HUES48 (cell line): ENCODE measurements around the gene TNFSF9.
"Not testable (repeated sequence)": the region's sequence is repeated elsewhere in the genome, so short reads cannot be mapped to it uniquely, and the experiment has no call there.

Experiments
- H3K27ac ChIP-seq: one replicate; pipeline ENCODE4 v1.7.0; 2013; ENCODE audit warnings: low read depth, low read length, inconsistent platforms
- H3K27me3 ChIP-seq: 2 replicates; pipeline ENCODE4 v1.6.1; 2013; ENCODE audit warnings: mild to moderate bottlenecking, low read length; ENCODE audit not compliant: control insufficient read depth, insufficient read depth
- H3K36me3 ChIP-seq: 2 replicates; pipeline ENCODE4 v1.6.1; 2013; ENCODE audit warnings: low read length; ENCODE audit not compliant: control insufficient read depth, insufficient read depth
- H3K4me1 ChIP-seq: 2 replicates; pipeline ENCODE4 v1.6.1; 2013; ENCODE audit warnings: mild to moderate bottlenecking, low read length; ENCODE audit not compliant: control insufficient read depth, insufficient read depth
- H3K4me3 ChIP-seq: 2 replicates; pipeline ENCODE4 v1.5.1; 2013; ENCODE audit warnings: mild to moderate bottlenecking, low read depth, low read length
- H3K9ac ChIP-seq: 2 replicates; pipeline ENCODE4 v1.6.1; 2013; ENCODE audit warnings: mild to moderate bottlenecking, low read depth, low read length, moderate library complexity
- H3K9me3 ChIP-seq: 2 replicates; pipeline ENCODE4 v1.6.1; 2013; ENCODE audit warnings: low read length; ENCODE audit not compliant: control insufficient read depth, insufficient read depth

The TNFSF9 gene

GRCh38 chr19:6534451-6535093 is 3.7 kb downstream of the TNFSF9 start:
- H3K4me1 ChIP-seq: peaks cover 12% of the 10 kb centered on the region; the same call in 1 of the 2 replicates
- H3K9ac ChIP-seq: no peak overlapping the region
- peaks cover 54% of the 10 kb centered on the region for H3K27me3 ChIP-seq
- H3K36me3 ChIP-seq: no peaks in the 10 kb centered on the region
- H3K27ac ChIP-seq: no peak overlapping the region
- H3K4me3 ChIP-seq: peak overlapping the region; percentile 38; the same call in 1 of the 2 replicates
- H3K9me3 ChIP-seq: peaks cover 6% of the 10 kb centered on the region

DNA sequence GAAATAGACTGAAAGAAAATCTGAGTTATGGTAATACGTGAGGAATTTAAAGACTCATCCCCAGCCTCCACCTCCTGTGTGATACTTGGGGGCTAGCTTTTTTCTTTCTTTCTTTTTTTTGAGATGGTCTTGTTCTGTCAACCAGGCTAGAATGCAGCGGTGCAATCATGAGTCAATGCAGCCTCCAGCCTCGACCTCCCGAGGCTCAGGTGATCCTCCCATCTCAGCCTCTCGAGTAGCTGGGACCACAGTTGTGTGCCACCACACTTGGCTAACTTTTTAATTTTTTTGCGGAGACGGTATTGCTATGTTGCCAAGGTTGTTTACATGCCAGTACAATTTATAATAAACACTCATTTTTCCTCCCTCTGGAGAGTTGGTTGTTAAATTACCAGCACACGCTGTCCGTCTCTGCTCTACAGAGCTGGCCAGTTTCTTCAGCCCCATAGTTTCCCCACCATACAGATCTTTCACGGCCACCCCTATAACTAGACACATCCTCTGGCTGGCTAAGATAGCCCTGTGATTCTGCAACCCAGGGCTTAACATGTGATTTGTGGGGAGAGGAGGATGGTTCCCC is 4.8 kb downstream of the TNFSF9 start:
- Histone ChIP-seq H3K9me3 (peaks cover 6% of the 10 kb centered on the region), H3K27me3 (peaks cover 43% of the 10 kb centered on the region), H3K36me3 (no peaks in the 10 kb centered on the region), H3K4me1 (peaks cover 8% of the 10 kb centered on the region; the same call in 1 of the 2 replicates), H3K9ac (no peak overlapping the region), H3K4me3 (no peak overlapping the region), H3K27ac (no peak overlapping the region)

- Histone ChIP-seq H3K27me3 (peaks cover 13% of the 10 kb centered on the region), H3K4me1 (no peaks in the 10 kb centered on the region), H3K27ac (no peak overlapping the region), H3K4me3 (no peak overlapping the region), H3K36me3 (no peaks in the 10 kb centered on the region), H3K9ac (no peak overlapping the region), H3K9me3 (peaks cover 8% of the 10 kb centered on the region)
These were observed 8.7 kb downstream of the TNFSF9 start for GRCh38 chr19:6539514-6539913.

DNA sequence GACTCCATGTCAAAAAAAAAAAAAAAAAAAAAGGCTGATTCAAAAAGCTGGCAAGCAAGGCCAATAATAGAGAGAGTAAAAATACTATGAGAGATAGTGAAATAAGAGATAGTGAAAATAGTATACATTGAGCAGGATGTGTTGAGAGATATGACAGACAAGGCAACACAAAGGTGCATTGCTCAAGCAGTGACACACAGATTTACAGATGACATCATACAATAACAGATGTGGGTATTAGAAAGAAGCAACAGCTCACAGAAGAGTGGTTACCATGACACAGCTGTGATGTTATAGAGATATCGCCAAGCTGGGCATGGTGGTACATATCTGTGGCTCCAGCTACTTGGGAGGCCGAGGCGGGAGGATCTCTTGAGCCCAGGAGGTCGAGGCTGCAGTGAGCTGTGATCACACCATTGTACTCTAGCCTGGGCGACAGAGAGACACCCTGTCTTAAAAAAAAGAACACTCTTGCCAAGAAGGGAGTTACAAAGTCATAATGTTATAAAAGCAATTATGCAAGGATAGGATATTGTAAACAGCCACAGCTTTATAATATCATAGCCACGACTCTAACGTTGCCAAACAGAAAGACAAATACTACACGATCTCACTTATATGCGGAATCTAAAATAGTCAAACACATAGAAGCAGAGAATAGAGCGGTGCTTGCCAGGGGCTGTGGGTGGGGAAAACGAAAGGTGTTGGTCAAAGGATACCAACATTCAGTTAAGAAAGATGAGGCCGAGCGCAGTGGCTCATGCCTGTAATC is 10.3 kb downstream of the TNFSF9 start:
- Histone ChIP-seq H3K36me3 (no peaks in the 10 kb centered on the region), H3K27me3 (no peaks in the 10 kb centered on the region), H3K4me3 (no peak overlapping the region), H3K4me1 (no peaks in the 10 kb centered on the region), H3K9ac (no peak overlapping the region), H3K9me3 (peaks cover 9% of the 10 kb centered on the region; the same call in 1 of the 2 replicates), H3K27ac (no peak overlapping the region)

DNA sequence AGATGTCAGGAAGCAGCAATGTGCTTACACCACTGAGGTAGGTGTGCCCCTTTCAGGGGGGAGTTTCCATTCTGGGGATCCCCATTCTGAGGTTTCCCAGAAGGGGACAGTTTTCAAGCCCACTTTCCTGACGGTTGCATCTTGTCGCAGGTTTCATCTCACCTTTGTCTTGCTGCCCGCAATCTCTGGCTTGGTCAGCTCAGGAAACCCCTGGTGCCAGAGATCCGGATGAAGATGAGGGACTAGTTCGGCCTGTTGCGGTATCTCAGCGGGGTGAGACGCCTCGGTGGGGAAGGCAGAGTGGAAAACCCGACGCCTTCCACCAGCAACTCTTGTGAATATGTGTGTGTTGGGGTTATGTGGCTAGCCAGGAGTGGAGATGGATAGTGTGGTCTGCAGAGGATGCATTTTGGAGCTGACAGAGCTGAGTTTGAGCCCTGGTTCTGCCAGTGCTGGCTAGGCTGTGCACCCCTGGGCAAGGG is 13.1 kb downstream of the TNFSF9 start:
- no peak overlapping the region for H3K9ac ChIP-seq
- H3K27ac ChIP-seq: no peak overlapping the region
- no peaks in the 10 kb centered on the region for H3K36me3 ChIP-seq
- no peaks in the 10 kb centered on the region for H3K27me3 ChIP-seq
- H3K4me1 ChIP-seq: no peaks in the 10 kb centered on the region
- no peak overlapping the region for H3K4me3 ChIP-seq
- peaks cover 21% of the 10 kb centered on the region for H3K9me3 ChIP-seq

DNA sequence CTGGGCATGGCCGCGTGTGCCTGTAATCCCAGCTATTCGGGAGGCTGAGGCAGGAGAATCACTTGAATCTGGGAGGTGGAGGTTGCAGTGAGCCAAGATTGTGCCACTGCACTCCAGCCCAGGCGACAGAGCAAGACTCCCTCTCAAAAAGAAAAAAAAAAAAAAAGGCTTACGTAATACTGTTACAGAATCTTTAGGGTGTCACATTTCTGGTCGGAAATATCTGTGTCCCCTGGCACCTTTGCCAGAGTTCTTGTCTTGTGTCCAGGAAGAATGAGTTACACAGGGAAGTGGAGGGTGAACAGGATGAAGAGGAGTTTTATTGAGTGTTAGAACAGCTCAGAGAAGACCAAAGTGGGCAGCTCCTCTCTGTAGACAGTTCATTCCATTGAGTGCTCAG is 19.9 kb downstream of the TNFSF9 start:
- not testable (repeated sequence) for H3K4me3 ChIP-seq, H3K9ac ChIP-seq, H3K27ac ChIP-seq, H3K4me1 ChIP-seq, H3K36me3 ChIP-seq, H3K27me3 ChIP-seq
- peaks cover 27% of the 10 kb centered on the region for H3K9me3 ChIP-seq

- Histone ChIP-seq H3K9me3 (peaks cover 26% of the 10 kb centered on the region), H3K9ac (no peak overlapping the region), H3K27me3 (no peaks in the 10 kb centered on the region), H3K4me1 (no peaks in the 10 kb centered on the region), H3K4me3 (no peak overlapping the region), H3K27ac (no peak overlapping the region), H3K36me3 (no peaks in the 10 kb centered on the region)
These were observed 20.3 kb downstream of the TNFSF9 start for GRCh38 chr19:6551091-6551490.

DNA sequence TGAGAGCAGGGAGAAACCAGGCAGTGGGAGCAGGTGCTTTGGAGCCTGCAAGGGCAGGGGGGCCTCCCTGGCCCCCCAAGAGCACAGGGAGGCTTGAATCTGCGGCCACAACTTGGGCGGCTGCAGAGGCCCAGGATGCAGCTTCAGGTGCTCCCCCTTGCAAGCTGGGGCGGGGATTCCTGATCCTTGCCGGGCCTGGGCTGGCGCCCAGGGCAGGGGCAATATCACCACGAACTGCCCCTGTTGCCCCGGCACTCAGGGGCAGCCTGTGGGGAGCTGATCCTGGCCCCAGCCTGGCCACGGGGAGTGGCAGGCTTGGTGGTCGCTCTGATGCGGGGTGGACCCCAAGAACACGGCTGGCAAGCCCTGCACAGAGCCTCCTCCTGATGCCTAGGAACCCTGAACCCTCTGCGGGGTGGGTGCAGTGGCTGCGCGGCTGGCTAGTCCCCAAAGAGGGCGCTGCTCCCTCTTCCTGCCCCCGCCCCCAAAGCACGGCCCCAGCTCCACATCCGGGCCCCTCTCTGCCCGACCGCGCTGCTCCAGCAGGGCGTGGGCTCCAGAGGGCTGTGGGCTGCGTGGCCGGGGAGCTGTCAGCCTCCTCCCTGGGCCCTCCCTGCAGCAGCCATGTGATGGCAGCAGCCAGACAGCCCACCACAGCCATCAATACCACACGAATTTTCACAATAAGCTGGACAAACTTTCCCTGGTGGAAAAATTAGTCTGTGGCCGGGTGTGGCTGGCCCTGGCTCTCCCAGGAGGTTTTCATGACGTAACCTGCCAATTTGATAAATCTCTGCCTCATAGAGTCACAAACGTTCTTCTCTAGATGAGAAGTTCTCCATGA is 21.0 kb downstream of the TNFSF9 start:
- H3K9me3 ChIP-seq: peaks cover 20% of the 10 kb centered on the region
- no peaks in the 10 kb centered on the region for H3K36me3 ChIP-seq
- H3K9ac ChIP-seq: no peak overlapping the region
- no peaks in the 10 kb centered on the region for H3K27me3 ChIP-seq
- no peaks in the 10 kb centered on the region for H3K4me1 ChIP-seq
- H3K4me3 ChIP-seq: no peak overlapping the region
- H3K27ac ChIP-seq: no peak overlapping the region

GRCh38 chr19:6556043-6556449 is 25.2 kb downstream of the TNFSF9 start:
- no peak overlapping the region for H3K9ac ChIP-seq
- no peak overlapping the region for H3K4me3 ChIP-seq
- no peaks in the 10 kb centered on the region for H3K27me3 ChIP-seq
- no peaks in the 10 kb centered on the region for H3K36me3 ChIP-seq
- peaks cover 5% of the 10 kb centered on the region; the same call in 1 of the 2 replicates for H3K9me3 ChIP-seq
- H3K4me1 ChIP-seq: no peaks in the 10 kb centered on the region
- H3K27ac ChIP-seq: no peak overlapping the region

GRCh38 chr19:6556480-6557195 is 25.8 kb downstream of the TNFSF9 start:
- Histone ChIP-seq H3K4me3 (no peak overlapping the region), H3K27me3 (no peaks in the 10 kb centered on the region), H3K9me3 (peaks cover under 1% of the 10 kb centered on the region; the same call in 1 of the 2 replicates), H3K4me1 (no peaks in the 10 kb centered on the region), H3K9ac (no peak overlapping the region), H3K36me3 (no peaks in the 10 kb centered on the region), H3K27ac (no peak overlapping the region)
